SK-N-SH treated with all-trans-retinoic acid at 6 μM for 48 hours (cell line): ENCODE measurements around the gene TMEM63A.
"Not testable (repeated sequence)": the region's sequence is repeated elsewhere in the genome, so short reads cannot be mapped to it uniquely, and the experiment has no call there.

ENCODE experiments used
- ESRRG ChIP-seq: fragments of 250-450 bp; sonication (Bioruptor Pico); IDR thresholded peaks from 2 replicates; pipeline ENCODE4 v1.6.1; 2021; ENCODE audit warnings: mild to moderate bottlenecking
- TF ChIP-seq, protein P1 (sequence below): fragments of 250-450 bp; sonication (Bioruptor Pico); IDR thresholded peaks from 2 replicates; pipeline ENCODE4 v1.8.0; 2021; ENCODE audit warnings: low read depth, mild to moderate bottlenecking, moderate library complexity, borderline replicate concordance

DNA sequence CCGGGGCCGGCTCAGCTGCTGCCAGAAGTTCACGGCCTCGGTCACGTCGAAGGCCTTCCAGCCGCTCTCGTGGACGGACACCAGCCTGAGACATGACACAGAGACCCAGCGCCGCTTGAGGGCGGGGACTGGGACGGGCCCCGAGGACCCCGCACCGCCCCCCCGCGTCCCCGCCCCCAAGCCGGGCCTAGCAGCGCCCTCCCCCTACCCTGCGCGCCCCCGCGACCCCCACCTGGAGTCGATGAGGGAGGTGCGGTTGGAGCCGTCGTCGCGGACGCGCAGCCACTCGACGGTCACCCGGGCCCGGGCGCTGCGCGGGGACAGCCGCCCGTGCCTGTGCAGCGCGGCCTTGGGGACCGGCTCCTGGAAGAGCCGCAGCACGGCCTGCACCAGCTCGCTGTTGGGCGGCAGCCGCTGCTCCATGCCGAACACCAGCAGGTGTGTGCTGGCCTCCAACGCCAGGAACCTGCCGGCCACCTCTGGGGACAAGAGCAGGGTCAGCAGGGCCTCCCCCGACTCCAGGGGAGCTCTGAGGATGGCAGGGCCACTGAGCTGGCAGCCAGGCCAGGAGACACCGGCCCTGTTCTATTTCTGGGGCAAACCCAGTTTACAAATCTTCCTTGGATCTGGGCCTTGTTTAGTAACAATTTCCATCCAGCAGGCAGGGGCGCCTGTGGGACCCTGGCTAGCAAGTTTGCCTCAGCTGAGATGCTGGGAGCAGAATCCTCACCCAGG lies 5.5 kb upstream of the TMEM63A start:
- not testable (repeated sequence) for TF ChIP-seq ESRRG (CRISPR knock-in tag)
- TF ChIP-seq, protein P1, sequence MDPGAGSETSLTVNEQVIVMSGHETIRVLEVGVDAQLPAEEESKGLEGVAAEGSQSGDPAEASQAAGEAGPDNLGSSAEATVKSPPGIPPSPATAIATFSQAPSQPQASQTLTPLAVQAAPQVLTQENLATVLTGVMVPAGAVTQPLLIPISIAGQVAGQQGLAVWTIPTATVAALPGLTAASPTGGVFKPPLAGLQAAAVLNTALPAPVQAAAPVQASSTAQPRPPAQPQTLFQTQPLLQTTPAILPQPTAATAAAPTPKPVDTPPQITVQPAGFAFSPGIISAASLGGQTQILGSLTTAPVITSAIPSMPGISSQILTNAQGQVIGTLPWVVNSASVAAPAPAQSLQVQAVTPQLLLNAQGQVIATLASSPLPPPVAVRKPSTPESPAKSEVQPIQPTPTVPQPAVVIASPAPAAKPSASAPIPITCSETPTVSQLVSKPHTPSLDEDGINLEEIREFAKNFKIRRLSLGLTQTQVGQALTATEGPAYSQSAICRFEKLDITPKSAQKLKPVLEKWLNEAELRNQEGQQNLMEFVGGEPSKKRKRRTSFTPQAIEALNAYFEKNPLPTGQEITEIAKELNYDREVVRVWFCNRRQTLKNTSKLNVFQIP: not testable (repeated sequence)
